ENCODE results near the gene SOWAHA.
"Not testable (repeated sequence)": the region's sequence is repeated elsewhere in the genome, so short reads cannot be mapped to it uniquely, and the experiment has no call there.

The SOWAHA gene

GRCh38 chr5:132827943-132828673 lies 15.0 kb downstream of the SOWAHA start:
- no peak for DNase-seq

- DNase-seq: no peak
These were observed 15.9 kb downstream of the SOWAHA start for GRCh38 chr5:132828846-132829494.

- DNase-seq: peak; percentile 69
These were observed 16.8 kb downstream of the SOWAHA start for GRCh38 chr5:132829742-132830435.

- no peak for DNase-seq
These were observed 17.5 kb downstream of the SOWAHA start, which contains the start of gene SHROOM1 for GRCh38 chr5:132830436-132831094. Gene SHROOM1, minus strand, starts transcription at chr5:132830647. Its CDS starts 4,507 bp downstream, at chr5:132826140.

GRCh38 chr5:132831095-132831860 lies 18.2 kb downstream of the SOWAHA start:
- DNase-seq: no peak

- no peak for DNase-seq
These were observed 19.5 kb downstream of the SOWAHA start for GRCh38 chr5:132832612-132833011.

- no peak for DNase-seq
These were observed 21.0 kb downstream of the SOWAHA start for GRCh38 chr5:132834057-132834456.

- no peak for DNase-seq
These were observed 23.8 kb downstream of the SOWAHA start for GRCh38 chr5:132836852-132837251.

- DNase-seq: no peak
These were observed 24.8 kb downstream of the SOWAHA start for GRCh38 chr5:132837868-132838267.

GRCh38 chr5:132838516-132839282 lies 25.6 kb downstream of the SOWAHA start:
- DNase-seq: no peak

- DNase-seq: no peak
These were observed 26.6 kb downstream of the SOWAHA start for GRCh38 chr5:132839426-132840301.

GRCh38 chr5:132840313-132840712 lies 27.2 kb downstream of the SOWAHA start:
- DNase-seq: no peak

GRCh38 chr5:132840896-132841295 lies 27.8 kb downstream of the SOWAHA start:
- DNase-seq: no peak

- DNase-seq: no peak
These were observed 28.2 kb downstream of the SOWAHA start for GRCh38 chr5:132841305-132841704.

- DNase-seq: no peak
These were observed 35.2 kb downstream of the SOWAHA start for GRCh38 chr5:132848270-132848669.

GRCh38 chr5:132849347-132849746 lies 36.2 kb downstream of the SOWAHA start:
- no peak for DNase-seq

GRCh38 chr5:132850066-132850465 lies 37.0 kb downstream of the SOWAHA start:
- no peak for DNase-seq

GRCh38 chr5:132853323-132853722 lies 40.2 kb downstream of the SOWAHA start:
- DNase-seq: no peak

GRCh38 chr5:132853790-132854189 lies 40.7 kb downstream of the SOWAHA start:
- DNase-seq: no peak

- DNase-seq: no peak
These were observed 41.2 kb downstream of the SOWAHA start for GRCh38 chr5:132854301-132854700.

- not testable (repeated sequence) for DNase-seq
These were observed 41.9 kb downstream of the SOWAHA start for GRCh38 chr5:132854992-132855391.
